Kidney capillary endothelial cell (primary cell): ENCODE measurements around the gene KRTAP12-3.

ENCODE experiments used
- DNase-seq: peaks from one replicate; pipeline ENCODE4 v3.0.0-alpha.2; 2018; ENCODE audit warnings: low spot score

KRTAP12-3 gene

DNA sequence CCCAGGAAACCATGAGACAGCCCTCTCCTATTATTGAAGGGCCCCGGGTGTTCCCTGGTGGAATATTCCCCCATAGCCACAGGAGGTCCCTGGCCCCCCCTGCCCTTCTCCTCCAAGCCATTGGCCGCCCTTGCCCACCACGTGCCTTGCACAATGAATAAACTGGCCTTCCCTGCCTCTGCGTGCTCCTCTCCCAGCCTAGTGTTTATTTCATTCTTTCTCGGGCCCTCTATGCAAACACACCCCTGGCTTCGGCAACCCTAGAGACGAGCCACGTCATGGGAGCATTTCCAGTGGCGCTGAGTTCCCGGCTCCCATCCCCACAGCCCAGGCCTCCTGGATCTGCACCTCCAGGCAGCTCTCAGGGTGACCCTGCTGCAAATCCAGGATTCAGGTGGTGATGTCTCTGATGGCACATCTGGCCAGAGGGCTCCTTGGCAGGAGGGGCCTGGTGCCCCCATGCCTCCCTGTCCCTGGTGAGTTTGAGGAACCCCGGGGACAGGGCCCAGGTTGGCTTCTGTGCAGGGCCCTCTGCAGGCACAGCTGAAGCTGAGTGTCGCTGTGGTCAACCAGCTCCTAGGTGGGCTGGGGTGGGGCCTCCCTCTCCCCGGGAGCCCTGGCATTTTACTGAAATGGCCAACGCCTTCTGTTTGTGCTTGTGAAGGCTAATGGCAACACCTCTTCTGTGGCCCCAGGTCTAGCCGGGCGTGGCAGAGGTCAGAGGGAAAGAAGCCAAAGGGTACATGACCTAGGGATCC is 45.4 kb downstream of the KRTAP12-3 start:
- no peak for DNase-seq

DNA sequence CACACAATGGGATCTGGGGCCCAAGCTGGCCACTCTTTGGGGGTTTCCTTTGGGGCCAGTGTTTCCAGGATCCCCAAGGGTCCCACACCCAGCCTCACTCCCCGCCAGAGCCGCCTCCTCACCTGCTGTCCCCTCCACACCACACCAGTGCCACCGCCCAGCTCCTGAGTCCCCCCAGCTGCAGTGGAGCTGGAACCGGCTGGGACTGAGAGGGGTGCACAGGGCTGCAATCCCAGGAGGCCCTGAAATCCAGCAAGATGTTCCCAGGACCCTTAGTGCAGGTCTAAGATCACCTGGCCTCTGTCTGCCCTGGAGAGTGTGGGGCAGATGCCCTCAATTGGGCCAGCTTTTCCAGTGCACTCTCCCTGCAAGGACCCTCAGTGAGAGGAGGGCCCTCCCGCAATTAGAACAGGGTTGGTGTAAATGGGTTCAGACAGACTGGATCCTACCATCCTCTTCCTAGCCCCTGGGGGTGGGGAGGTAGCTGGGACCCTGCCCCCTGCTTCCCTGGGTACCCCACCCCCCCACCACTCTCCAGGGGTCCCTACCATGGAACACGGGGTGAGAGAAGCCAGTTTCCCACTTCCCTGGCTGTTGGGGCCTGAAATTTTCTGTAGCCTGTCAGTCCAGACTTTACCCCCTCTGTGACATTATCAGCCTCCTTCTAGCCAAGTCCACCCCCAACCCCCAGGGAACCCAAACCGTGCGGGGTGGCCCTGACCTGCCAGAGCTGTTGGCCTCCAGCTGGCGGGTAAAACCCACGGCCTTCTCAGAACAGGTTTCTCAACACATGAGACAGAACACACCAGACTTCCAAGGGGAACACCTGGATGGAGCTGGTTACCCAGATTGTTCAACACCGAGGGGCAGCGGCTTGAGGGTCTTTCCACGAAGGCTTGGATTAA is 46.3 kb downstream of the KRTAP12-3 start:
- DNase-seq, result no peak

DNA sequence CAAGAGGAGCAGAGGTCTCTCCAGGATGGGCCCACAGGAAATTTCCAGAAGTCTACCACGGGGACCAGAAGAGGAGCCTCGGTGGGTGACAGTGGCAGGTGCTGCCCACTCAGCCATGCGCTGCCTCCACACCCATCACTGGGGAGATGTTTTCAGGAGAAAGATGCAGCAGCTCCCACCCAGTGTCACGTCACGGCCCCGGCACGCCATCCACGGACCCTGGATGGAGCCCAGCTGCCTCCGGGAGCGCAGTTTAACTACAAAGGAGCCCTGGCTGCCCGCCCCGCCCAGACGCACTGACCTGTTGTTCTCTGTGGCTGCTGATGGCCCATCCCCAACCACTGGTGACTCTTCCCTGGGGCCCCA is 46.9 kb downstream of the KRTAP12-3 start:
- no peak for DNase-seq

DNA sequence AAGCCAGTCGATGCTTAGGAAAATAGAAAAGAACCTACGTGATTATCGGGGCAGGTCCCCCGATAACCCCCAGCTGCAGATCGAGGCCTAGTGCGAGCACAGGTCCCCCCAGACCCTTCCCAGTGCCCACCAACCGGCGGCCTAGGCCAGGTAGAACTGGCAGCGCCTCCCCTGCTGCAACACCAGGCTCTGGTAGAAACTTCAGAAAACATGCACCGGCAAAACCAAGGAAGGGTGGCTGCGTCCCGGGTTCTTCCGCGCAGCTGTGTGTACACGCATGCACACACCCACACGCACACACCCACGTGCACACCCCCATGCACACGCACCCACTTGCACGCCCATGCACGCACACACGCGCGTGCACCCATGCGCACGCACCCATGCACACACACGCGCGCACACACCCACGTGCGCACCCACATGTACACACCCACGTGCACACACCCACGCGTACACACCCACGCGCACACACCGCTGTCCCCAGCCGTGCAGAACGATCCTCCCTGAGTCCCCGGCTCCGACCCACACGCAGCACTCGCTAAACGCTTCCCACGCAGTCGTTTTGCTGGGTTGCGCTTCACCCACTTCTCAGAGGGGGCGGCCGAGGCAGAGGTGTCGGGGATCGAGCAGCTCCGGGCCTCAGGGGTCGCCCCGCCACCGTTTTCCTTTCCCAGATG is 48.4 kb downstream of the KRTAP12-3 start:
- no peak for DNase-seq

DNA sequence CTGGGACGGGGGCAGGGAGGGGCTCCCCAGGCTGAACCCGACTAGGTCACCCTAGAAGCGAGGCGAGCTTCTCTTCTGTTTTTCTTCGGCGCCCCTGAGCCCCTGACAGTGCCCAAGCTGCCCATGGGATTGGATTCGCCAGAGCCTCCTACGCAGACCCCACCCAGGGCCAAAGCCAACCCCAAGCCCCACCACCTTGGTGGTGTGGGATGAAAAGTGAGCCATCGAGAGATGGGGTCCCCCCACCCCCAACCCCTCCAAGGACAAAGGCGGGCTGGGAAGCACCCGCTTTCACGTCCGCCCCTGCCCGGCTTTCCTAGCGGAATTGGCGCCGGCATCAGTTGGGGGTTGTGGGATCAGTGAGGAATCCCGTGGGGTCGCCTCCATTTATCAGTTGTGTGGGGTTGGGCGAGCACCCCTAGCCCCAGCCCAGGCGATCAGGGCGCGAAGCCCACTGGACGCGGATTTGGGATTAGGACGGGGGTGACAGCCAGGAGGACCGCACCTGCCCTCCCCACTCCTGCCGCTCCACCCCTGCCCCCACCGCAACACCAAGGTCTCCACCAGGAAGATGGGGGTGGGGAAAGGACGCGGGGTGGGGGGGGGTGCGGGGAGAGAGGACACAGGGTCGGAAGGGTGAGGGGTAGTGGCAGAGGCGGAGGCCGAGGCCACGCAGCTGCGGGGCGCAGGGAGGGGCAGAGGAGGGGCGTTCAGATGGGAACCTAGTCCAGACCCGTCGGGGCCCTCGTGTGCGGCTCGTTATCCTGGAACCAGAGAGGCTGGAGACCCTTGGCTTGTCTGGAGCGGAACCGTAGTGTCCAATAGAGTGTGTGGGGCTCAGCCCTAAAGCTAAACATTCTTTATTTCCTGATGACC is 49.2 kb downstream of the KRTAP12-3 start:
- no peak for DNase-seq
